ENCODE results near the gene CD53.
"Not testable (repeated sequence)": the region's sequence is repeated elsewhere in the genome, so short reads cannot be mapped to it uniquely, and the experiment has no call there.

CD53 gene

GRCh38 chr1:110916669-110917306 lies 43.8 kb downstream of the CD53 start:
- DNase-seq = peak; percentile 47

GRCh38 chr1:110918016-110918415 lies 45.1 kb downstream of the CD53 start:
- DNase-seq = no peak

- DNase-seq = no peak
Measured at GRCh38 chr1:110921953-110922352, 49.0 kb downstream of the CD53 start.

GRCh38 chr1:110927484-110928075 lies 54.6 kb downstream of the CD53 start:
- no peak for DNase-seq

- no peak for DNase-seq
Measured at GRCh38 chr1:110928191-110928590, 55.2 kb downstream of the CD53 start.

DNA sequence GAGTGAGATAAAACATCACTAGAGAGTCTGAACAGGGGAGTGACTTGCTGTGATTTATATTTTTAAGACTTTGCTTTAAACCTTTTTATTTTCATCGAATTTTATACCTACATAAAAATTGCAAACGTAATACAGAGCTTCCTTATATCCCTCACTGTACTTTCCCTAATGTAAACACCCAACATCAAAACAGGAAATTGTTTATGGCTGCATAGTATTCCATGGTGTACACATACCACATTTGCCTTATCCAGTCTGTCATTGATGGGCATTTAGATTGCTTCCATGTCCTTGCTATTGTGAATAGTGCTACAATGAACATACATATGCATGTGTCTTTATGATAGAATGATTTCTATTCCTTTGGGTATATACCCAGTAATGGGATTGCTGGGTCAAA lies 56.0 kb downstream of the CD53 start:
- no peak for DNase-seq

DNA sequence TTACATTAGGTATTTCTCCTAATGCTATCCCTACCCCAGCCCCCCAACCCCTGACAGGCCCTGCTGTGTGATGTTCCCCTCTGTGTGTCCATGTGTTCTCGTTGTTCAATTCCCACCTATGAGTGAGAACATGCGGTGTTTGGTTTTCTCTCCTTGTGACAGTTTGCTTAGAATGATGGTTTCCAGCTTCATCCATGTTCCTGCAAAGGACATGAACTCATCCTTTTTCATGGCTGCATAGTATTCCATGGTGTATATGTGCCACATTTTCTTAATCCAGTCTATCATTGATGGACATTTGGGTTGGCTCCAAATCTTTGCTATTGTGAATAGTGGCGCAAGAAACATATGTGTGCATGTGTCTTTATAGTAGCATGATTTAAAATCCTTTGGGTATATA lies 58.1 kb downstream of the CD53 start:
- not testable (repeated sequence) for DNase-seq

- DNase-seq = no peak
Measured at GRCh38 chr1:110936567-110936966, 63.6 kb downstream of the CD53 start.

- DNase-seq = no peak
Measured at GRCh38 chr1:110944806-110945205, 71.9 kb downstream of the CD53 start.

- DNase-seq = no peak
Measured at GRCh38 chr1:110945626-110946025, 72.7 kb downstream of the CD53 start.

DNA sequence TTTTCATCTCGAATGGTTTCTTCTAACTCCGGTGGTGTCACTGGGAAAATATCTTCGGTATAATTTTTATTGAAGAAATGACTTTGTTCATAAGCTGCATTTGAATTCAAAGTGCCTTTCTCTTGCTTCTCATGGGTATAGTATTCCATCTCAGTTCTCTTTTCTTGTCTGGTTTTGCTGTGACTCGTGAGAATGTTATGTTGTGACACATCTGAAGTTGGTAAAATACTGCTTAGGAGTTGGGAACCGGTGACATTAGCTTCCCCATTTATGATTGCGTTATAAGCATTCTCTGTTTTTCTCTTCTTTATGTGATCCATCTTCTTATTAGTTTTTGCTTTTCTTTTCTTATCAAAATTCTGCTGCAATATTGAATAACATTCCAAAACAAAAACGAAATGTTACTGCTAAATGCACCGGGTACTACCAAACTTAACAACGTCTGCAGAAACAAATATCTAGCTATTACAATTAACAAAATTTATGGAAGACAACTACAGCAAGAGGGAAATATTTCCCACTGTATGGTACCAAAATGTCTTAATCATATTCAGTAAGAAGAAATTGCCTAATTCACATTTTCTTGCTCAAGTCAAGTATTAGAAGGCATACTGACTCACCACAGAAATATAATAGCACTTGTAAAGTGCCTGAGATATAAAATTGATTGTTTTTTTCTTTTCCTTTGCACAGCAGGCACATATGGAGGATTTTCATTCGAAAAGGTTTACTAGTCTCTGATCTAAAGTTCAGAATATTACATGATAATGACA lies 75.3 kb downstream of the CD53 start:
- no peak for DNase-seq

Data from stimulated activated CD4-positive, alpha-beta T cell treated with anti-CD3 and anti-CD28 coated beads, Interleukin-15, amount 100 ng/mL, for 24 hours (primary cell).